ENCODE results near the gene BEND2.

GRCh38 chrX:18126971-18127370, 93.7 kb downstream of the BEND2 start:
- TF ChIP-seq PATZ1 (CRISPR knock-in tag; IDR thresholded peaks at IDR 0.05; ENCODE audit: borderline replicate concordance): no peak
- TF ChIP-seq BACH2 (CRISPR knock-in tag; IDR thresholded peaks at IDR 0.05; ENCODE audit: borderline replicate concordance): no peak
- TF ChIP-seq ZC3H10 (CRISPR knock-in tag; IDR thresholded peaks at IDR 0.05): no peak
- no peak for TF ChIP-seq ARNTL (CRISPR knock-in tag; IDR thresholded peaks at IDR 0.05; ENCODE audit: borderline replicate concordance, low read depth)
- no peak for TF ChIP-seq CREB5 (CRISPR knock-in tag; IDR thresholded peaks at IDR 0.05; ENCODE audit: low read depth)
- no peak for TF ChIP-seq TCF4 (CRISPR knock-in tag; IDR thresholded peaks at IDR 0.05; ENCODE audit: borderline replicate concordance)
